Measurements from ENCODE around the gene GPR68.

Gene GPR68

DNA sequence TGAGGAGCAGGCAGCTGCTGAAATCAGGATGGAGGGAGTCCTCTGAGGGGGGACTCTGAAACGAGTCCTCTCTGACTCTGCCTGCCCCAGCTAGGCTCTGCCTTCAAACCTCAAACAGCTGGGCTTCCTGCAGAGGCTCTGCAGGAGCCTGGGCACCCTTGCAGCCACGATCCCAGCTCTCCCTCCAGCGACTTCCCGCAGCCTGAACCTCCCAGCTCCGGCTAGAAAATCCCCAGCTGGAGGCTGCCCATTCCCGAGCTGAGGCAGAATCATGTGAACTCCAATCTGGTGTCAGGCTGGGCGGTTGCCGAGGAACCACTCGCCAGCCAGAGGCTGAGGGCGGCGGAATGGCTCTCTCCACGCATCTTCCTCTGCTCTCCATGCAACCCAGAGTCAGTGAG is at the start of gene GPR68:
Gene GPR68 (minus strand): TSS at position 204 of the 401 bp plus-strand sequence. CDS start 9,654 bp downstream, outside the sequence.
- DNase-seq (ENCODE audit: low spot score) = no peak

DNA sequence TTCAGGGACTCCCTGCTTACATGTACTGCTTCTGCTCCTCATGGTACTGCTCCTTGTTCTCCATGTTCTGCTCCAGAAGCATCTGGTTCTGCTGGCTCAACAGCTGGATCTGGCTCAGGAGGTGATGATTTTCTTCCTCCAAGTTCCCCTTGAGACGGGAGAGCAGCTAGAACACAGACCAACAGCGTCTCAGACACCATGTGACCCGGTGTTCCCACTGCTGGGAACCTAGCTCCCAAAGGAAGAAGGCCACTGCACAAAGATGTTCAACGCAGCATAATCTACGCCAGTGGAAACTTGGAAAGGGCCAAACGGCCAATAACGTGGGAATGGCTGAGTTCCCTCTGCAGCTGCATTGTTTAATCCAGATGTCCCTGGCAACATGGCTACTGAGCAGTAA is 49.6 kb upstream of the GPR68 start:
- no peak for DNase-seq (ENCODE audit: low spot score)

GRCh38 chr14:91293281-91293680 is 48.8 kb upstream of the GPR68 start:
- DNase-seq (ENCODE audit: low spot score) = no peak

- no peak for DNase-seq (ENCODE audit: low spot score)
Observed at GRCh38 chr14:91292491-91292890, 48.0 kb upstream of the GPR68 start.

DNA sequence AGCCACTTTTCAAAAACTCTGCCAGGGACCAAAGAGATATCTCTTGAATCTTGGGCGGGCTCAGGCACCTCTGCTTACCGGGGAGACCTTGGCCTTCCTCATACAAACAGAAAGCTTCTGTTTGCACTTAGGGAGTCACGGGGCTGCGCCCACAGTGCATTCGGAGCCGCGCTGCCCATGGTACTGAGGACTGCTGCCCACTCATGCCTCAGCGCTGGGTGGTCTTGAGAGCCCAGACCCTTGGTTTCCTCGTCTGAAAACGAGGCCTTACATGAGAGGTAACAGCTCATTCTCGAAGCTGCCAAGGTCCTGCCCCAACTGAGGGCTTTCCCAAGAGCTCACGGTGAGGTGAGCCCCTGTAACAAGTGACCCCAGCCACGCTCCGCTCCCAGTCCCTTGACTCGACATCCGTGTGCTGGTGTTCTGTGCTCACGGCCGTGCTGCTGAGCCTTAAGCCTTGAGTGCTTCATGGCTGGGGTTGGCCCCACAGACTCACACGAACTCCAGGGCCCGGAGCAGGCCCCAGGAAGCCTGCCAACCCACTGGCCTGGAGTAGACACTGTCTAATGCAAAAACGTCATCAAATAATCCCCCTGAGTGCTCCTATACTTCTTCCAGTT is 47.4 kb upstream of the GPR68 start:
- no peak for DNase-seq (ENCODE audit: low spot score)

GRCh38 chr14:91290986-91291385 is 46.5 kb upstream of the GPR68 start:
- DNase-seq (ENCODE audit: low spot score) = no peak

DNA sequence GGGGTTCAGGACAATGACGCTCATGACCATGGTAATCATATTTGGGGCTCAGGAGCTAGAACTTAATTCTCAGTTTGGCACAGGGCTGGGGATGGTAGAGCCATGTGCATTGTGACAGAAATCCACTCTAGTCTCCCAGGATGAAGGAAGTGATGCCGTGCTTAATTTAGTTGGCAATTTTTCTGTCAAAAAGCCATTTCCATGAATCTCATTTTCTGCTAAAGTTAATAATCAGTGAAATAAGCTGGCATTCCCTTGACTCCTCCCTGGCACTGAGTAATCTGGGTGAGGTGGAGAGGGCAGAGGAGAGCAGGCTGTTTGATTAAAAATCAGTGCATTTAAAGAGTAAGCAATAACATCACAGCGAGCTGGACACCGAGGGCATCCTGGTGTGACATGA is 45.0 kb upstream of the GPR68 start:
- no peak for DNase-seq (ENCODE audit: low spot score)

GRCh38 chr14:91288876-91289275 is 44.4 kb upstream of the GPR68 start:
- DNase-seq (ENCODE audit: low spot score) = no peak

GRCh38 chr14:91286530-91286937 is 42.0 kb upstream of the GPR68 start:
- peak; percentile 82 for DNase-seq (ENCODE audit: low spot score)

DNA sequence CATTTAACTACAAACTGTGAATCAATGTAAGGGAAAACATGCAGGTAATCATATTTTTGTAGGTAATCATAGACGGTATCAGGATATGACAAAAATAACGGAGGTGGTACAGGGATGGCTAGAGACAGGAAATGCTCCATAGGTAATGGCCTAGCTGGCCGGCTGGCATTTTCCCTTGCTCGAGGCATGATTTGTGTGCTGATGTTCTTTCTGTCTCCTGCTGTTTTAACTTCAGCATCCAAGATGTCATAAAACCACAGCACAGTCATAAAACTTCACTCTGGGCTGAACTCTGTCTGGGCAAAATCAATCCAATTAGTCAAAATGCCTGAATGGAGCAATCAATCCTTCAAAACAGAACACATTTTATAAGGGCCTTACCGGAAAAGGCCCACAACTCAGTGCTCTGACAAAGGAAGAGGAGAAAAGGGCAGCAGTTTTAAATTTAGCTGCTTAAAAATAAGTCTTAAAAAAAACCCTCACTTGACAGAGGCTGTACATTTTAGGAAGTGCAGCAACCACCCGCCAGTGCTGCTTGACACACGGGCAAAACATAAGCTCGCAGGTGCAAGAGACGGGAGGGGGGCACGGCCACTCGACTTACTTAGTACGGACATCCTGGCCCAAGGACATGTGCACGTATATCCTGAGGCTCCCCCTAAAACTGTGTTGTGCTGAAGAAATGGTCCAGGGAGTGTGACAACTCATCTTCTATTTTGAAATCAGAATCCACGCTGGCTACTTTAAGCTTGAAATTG is 40.5 kb upstream of the GPR68 start:
- no peak for DNase-seq (ENCODE audit: low spot score)

GRCh38 chr14:91284146-91284790 is 39.8 kb upstream of the GPR68 start:
- DNase-seq (ENCODE audit: low spot score) = no peak

DNA sequence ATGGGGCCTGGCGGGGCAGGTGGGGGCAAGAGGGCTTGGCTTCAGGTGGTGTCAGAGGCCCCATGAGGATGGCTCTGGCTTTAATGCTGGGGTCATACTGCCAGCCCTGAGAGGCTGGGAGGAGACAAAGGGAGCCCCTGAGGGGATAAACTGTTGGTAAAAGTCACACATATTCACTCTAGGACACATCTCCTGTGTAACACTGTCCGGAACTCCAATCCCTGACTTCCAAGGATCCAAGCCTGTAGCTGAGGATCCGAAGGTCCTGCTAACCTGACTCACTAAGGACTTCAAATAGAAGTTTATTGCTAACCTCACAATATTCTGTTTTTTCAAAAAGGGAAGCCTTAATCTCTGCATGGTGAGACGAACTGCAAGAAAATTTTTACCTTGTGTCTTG is 39.2 kb upstream of the GPR68 start:
- no peak for DNase-seq (ENCODE audit: low spot score)

DNA sequence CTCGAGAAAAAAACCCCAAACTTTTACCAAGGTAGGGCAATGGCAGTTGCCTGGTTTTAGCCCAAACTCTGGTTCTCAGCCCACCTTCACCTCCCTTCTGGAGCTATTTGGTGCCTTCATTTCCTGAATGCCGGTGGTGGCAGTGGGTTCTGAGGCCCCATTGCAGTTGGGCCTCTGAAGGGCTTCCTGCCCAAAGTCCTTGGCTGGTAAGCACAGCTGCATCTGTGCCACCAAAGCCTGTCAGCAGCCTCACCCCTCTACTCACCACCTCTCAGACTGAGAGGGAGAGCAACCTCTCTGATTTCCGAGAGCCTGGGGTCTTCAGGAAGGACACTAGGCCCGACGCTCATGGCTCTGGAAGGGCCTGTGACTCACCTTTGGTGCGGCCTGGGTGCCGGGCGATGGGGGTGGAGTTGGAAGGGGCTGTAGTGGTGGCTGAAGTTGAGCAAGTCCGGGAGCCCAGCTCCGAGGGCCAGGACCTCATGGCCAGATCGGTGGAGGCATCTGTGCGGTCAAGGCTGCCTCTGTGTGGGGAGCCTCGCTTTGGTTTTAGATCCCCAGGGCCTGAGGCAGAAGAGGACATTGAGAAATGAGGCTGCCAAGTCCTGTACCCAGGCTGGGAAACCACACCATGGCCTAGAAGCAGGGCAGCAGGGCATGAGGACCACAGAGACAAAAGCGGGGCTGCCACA is 38.6 kb upstream of the GPR68 start:
- no peak for DNase-seq (ENCODE audit: low spot score)

GRCh38 chr14:91281346-91281745 is 36.8 kb upstream of the GPR68 start:
- no peak for DNase-seq (ENCODE audit: low spot score)

DNA sequence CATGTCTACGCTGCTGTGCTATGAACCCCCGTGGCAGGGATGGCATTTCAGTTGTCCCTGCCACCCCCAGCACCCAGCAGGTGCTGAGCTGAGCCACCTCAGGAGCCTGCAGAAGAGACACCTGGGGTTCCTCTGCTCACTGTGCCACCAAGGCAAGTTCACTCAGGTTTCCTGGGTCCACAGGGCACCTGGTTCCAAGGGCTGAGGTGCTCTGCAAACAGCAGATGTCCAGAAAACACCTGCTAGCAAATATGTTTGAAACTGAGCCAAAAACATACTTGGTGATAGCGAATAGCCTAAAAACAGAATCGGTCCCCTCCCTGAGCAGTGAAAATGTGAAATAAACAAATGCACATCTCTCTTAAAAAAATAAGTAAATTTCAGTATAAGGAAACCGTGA is 35.6 kb upstream of the GPR68 start:
- no peak for DNase-seq (ENCODE audit: low spot score)

DNA sequence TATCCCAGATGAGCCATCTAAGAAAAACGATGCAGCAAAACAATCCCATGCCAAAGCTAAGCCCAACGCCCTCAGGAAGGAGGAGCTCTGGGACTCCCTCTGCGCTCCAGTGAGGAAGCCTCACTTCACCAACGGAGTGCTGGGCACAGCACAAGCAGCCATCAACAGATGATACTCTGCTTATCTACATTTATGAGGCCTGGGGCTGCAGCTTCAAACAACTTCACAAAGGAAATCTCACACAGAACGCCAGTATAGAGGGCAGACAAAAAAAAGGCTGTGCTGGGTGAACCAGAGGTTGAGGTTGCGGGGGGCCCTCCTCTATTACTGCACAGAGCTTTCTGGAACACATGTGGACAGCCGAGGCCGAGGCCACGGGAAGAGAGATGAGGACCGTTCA is 34.9 kb upstream of the GPR68 start:
- DNase-seq (ENCODE audit: low spot score) = no peak

DNA sequence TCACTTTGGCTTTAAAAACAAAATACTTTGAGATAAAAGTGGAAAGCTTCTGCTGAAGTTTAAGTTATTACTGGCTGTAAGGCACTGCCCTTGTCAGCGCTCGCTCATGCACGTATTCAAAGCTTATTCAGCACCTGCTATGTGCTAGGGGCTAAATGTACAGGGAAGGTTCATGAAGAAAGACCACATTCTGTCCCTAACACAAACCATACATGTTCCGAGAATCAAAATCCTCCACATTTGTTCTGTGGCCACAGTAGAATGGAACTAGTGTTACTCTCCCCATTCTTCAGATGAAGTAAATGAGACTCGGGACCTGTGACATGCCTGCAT is 33.8 kb upstream of the GPR68 start:
- no peak for DNase-seq (ENCODE audit: low spot score)

GRCh38 chr14:91277546-91278382 is 33.3 kb upstream of the GPR68 start:
- no peak for DNase-seq (ENCODE audit: low spot score)

DNA sequence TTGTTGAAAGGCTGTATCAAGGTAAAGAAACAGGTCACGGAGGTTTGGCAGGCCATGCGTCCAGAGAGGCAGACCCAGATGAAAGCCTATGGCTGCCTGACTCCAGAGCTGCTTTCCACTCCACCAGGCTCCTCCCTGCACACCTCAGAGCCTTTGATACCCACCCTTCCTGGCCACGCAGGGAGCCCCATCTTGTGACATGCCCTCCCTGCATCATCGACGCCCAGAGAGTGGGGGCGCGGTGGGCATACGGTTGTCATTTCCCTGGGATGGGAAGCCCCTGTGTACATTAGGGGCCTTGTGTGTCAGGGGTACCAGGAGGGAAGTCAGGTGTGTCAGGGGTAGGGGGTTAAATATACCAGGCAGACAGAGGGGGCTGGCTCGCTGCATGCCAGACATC is 30.3 kb upstream of the GPR68 start:
- no peak for DNase-seq (ENCODE audit: low spot score)

DNA sequence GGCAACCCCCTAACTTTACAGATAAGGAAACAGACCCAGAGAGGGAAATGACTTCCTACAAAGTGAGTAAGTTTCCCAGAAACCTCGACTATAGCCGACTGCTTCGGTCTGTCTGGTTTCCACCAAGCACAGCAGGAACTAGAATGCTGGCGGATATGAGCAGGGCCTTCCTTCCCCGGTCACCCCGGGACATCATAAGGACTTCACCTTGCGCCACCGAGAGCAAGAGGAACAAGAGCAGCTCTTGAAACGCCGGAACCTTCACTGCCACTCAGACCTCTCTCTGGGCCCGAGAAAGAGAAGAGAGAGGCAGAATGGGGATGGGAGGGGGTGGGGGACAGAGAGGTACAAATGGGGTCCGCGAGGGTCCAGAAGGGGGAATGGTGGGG is 29.4 kb upstream of the GPR68 start:
- DNase-seq (ENCODE audit: low spot score) = no peak

DNA sequence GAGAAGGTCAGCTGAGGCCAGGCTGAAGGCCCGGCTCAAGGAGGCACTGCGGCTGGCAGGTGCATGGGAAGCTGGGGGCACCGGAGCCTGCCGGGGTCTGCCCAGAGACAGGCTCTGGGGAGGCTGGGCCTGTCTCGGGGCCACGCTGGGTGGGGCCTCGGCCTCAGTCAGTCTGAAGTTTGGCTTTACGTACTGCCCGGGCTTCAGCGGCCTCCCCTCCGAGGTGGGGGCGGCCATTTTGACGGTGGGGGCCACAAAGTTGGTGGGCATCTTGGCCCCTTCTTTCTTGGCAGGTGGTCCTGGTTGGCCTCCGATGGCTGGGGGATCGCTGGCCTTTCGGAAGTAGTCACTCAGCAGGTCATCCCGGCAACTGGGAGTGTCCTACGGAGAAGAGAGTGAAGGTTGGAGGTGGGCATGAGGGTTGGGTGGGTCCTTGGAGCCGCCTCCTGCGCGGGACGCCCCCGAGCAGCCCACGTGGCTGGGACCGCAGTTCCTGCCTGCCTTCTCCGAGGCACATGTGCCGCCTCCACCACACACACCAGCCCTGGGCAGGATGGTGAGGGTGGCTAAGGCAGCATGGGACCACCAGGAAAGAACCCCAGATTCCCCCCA is 28.9 kb upstream of the GPR68 start:
- no peak for DNase-seq (ENCODE audit: low spot score)
